Retinal pigment epithelial cell (primary cell): Measurements from ENCODE around the gene LRP3.

Experiments
- DNase-seq: peaks from one replicate; pipeline ENCODE4 v3.0.0-alpha.2; 2010; ENCODE audit warnings: low read depth
- H3K4me3 ChIP-seq: 2 replicates; pipeline ENCODE4 v1.5.1; 2011; ENCODE audit warnings: mild to moderate bottlenecking, low read length, control low read depth, moderate library complexity
- CTCF ChIP-seq: conservative IDR thresholded peaks from 2 replicates; pipeline ENCODE4 v1.5.1; 2011; ENCODE audit warnings: low read depth, low read length, control low read depth, inconsistent platforms

Gene LRP3

GRCh38 chr19:33227242-33227650 is 33.1 kb downstream of the LRP3 start:
- DNase-seq, result peak; percentile 73
- peak overlapping the region; percentile 17 for H3K4me3 ChIP-seq
- TF ChIP-seq CTCF, result no peak

DNA sequence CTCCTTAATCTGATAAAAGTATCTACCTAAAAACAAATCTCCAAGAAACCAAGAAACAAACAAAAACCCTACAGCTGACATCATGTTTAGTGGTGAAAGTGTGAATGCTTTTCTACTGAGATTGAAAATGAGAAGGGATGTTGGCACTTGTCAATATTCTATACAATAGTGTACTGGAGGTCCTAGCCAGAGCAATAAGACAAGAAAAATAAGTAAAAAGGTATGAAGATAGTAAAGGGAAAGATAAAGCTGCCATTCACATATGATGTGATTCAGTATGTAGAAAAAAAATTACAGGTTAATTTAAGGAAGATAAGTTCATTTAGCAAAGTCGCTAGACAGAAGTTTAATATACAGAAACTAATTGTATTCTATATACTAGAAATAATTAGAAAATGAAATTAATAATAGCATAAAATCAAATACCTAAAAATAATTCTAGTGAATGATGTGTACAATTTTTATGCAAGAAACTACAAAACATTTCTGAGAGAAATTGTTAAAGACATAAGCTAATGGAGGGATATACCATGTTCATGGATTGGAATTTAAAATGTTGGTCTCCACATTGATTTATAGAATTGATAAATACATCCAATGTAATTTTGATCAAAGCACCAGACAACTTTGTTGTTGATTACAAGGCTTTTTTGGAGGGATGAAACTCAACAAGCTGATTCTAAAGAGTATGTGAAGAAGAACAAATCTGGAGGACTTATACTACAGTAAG is 33.9 kb downstream of the LRP3 start:
- no peak for TF ChIP-seq CTCF
- no peak for DNase-seq
- no peak overlapping the region for H3K4me3 ChIP-seq

DNA sequence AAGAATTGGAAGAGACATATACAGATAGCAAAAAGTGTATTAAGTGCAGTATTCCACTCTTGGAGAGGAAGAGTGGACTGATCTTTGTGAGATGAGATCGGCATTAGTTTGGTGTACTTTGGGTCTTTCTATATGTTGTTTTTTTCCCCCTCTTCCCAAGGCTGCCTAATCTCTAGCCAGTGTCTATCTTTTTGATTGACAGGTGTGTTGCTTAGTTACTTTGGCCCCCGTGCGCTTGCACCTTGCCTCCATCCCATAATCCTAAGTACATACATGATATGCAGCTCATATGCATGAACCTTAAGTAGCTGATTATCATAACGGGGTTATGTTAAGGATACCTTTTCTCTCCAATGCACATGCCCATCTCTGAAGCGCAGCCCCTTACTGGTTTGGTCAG is 35.8 kb downstream of the LRP3 start:
- H3K4me3 ChIP-seq, result no peak overlapping the region
- no peak for TF ChIP-seq CTCF

DNA sequence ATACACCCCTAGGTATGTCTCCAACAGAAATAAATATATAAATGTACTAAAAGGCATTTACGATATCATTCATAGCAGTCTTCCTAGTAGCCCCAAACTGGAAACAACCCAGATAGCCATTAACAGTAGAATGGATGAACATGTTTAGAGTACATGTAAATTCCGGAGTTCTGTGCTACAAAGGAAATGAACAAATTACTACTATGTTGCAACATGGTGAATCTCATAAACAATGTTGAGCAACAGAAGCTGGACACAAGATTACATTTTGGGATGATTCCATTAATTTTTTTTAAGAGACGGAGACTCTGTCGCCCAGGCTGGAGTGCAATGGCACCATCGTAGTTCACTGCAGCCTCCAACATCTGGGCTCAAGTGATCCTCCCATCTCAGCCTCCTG is 37.4 kb downstream of the LRP3 start:
- H3K4me3 ChIP-seq, result no peak overlapping the region
- TF ChIP-seq CTCF, result no peak
- DNase-seq, result no peak

More for the DNA sequence above, 35.8 kb downstream of the LRP3 start:
- no peak for DNase-seq

- H3K4me3 ChIP-seq, result no peak overlapping the region
- TF ChIP-seq CTCF, result no peak
- DNase-seq, result no peak
Observed at GRCh38 chr19:33232656-33233055, 38.5 kb downstream of the LRP3 start.

- H3K4me3 ChIP-seq, result no peak overlapping the region
- no peak for TF ChIP-seq CTCF
- DNase-seq, result no peak
Observed at GRCh38 chr19:33233056-33233873, 39.1 kb downstream of the LRP3 start.

DNA sequence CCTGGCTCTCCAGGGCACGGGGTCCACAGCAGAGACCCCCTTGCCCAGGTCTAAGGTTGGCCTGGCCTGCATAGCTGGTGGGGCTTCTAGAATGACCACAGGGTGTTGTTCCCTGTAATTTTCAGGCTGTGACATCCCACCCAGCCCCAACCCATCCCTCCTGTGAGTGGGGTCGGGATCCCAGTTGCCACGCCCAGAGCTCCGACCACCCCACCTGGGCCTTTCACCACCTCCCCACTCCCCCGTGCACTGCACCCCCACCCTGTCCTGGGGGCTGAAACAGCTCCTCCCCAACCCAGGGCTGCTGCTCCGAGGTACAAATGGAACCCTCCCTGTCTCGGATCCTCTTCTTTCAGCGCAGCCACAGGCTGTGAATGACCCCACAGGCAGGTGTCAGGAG is 40.0 kb downstream of the LRP3 start:
- DNase-seq, result no peak
- no peak overlapping the region for H3K4me3 ChIP-seq
- TF ChIP-seq CTCF, result no peak
